ENCODE results near the gene TFPI. TPM values are rescaled to one million over a fixed set of nuclear protein-coding genes. Genes with fewer than 3 reads are reported as not detected.

Gene TFPI
- total RNA-seq (16.1 TPM), polyA plus RNA-seq (33.4 TPM)
- long read RNA-seq, donor 1, result 0 reads
- long read RNA-seq, donor 2, transcript TFPI-201 (8 exons, 3,885 nt), result major isoform, 7 of 7 reads
- long read RNA-seq, donor 2, partial matches to known transcripts, result 0 of 7 reads
- long read RNA-seq, donor 2, other reads (novel, unspliced or antisense), result 0 of 7 reads
- long read RNA-seq, donor 3, partial matches to known transcripts, result 0 of 2 reads
- long read RNA-seq, donor 3, other reads (novel, unspliced or antisense), result 0 of 2 reads
- long read RNA-seq, donor 4, partial matches to known transcripts, result 0 of 1 reads
- long read RNA-seq, donor 4, other reads (novel, unspliced or antisense), result 0 of 1 reads
- long read RNA-seq, donor 5, partial matches to known transcripts, result 0 of 5 reads
- long read RNA-seq, donor 5, other reads (novel, unspliced or antisense), result 0 of 5 reads
- long read RNA-seq, donor 6, transcript TFPI-201 (8 exons, 3,885 nt), result major isoform, 5 of 6 reads
- long read RNA-seq, donor 6, partial matches to known transcripts, result 0 of 6 reads
- long read RNA-seq, donor 6, other reads (novel, unspliced or antisense), result 0 of 6 reads
- long read RNA-seq, donor 7, transcript TFPI-201 (8 exons, 3,885 nt), result major isoform, 5 of 5 reads
- long read RNA-seq, donor 7, partial matches to known transcripts, result 0 of 5 reads
- long read RNA-seq, donor 7, other reads (novel, unspliced or antisense), result 0 of 5 reads
- long read RNA-seq, donor 8, partial matches to known transcripts, result 0 of 7 reads
- long read RNA-seq, donor 8, other reads (novel, unspliced or antisense), result 5 of 7 reads
- long read RNA-seq, donor 9, partial matches to known transcripts, result 0 of 3 reads
- long read RNA-seq, donor 9, other reads (novel, unspliced or antisense), result 0 of 3 reads
- long read RNA-seq, donor 10, partial matches to known transcripts, result 0 of 1 reads
- long read RNA-seq, donor 10, other reads (novel, unspliced or antisense), result 0 of 1 reads

- WGBS, result under 1% methylated on average over 9 of the region's 9 CpGs
- peaks cover 0 to 4% of the 10 kb centered on the region in 2 donors for H3K9me3 ChIP-seq (ENCODE audit: control insufficient read depth in 2 of 2, insufficient read depth in 1 of 2, low read length in 1 of 2)
- DNase-seq (ENCODE audit: low read depth in 6 of 9, low spot score in 9 of 9), result peak in 8 of 9 donors; percentile 13 to 73 (median 36)
- H3K4me3 ChIP-seq (ENCODE audit: low read length in 2 of 2), result peak within 1 kb of the TSS; percentile 49 to 61
- peak within 1 kb of the TSS in 1 of 2 donors; percentile 73 for H3K27ac ChIP-seq (ENCODE audit: low read depth in 1 of 2, low read length in 1 of 2)
- H3K27me3 ChIP-seq (ENCODE audit: control insufficient read depth in 2 of 2, insufficient read depth in 1 of 2, low read length in 1 of 2), result no peaks in the 10 kb centered on the region
- no peaks in the 10 kb centered on the region for H3K4me1 ChIP-seq (ENCODE audit: control insufficient read depth in 2 of 2, insufficient read depth in 2 of 2, low read length in 2 of 2)
- H3K36me3 ChIP-seq (ENCODE audit: control insufficient read depth in 2 of 2, insufficient read depth in 2 of 2, low read length in 1 of 2), result no peaks in the 10 kb centered on the region
Measured at GRCh38 chr2:187554011-187554703, at the start of gene TFPI. Gene TFPI (minus strand): TSS chr2:187554435. CDS start chr2:187503768, 50,667 bp downstream.

DNA sequence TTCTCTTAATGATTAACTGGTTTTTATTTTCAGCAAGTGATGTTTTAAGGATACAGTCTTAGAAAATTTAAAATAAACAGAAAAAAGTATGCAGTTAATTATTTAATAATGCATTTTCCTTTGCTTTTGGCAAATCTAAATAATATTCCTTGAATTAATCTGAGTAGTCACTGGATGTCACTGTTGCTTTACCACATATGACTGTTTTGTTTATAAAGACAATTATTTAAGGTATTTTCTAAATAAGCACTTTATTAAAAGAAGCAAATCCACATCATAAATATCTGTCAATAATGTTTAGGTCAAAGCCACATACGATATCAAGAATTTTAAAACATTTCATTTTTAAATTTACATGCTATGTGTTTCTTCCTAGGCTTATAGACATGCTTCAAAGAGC is 40.6 kb upstream of the TFPI start:
- Histone ChIP-seq H3K4me3 (ENCODE audit: low read length in 2 of 2) (no peak overlapping the region), H3K27me3 (ENCODE audit: control insufficient read depth in 2 of 2, insufficient read depth in 1 of 2, low read length in 1 of 2) (no peaks in the 10 kb centered on the region), H3K9me3 (ENCODE audit: control insufficient read depth in 2 of 2, insufficient read depth in 1 of 2, low read length in 1 of 2) (no peaks in the 10 kb centered on the region), H3K36me3 (ENCODE audit: control insufficient read depth in 2 of 2, insufficient read depth in 2 of 2, low read length in 1 of 2) (no peaks in the 10 kb centered on the region), H3K27ac (ENCODE audit: low read depth in 1 of 2, low read length in 1 of 2) (no peak overlapping the region), H3K4me1 (ENCODE audit: control insufficient read depth in 2 of 2, insufficient read depth in 2 of 2, low read length in 2 of 2) (no peaks in the 10 kb centered on the region)
- DNase-seq (ENCODE audit: low read depth in 6 of 9, low spot score in 9 of 9), result no peak
- WGBS, result 92% methylated on average over 1 of the region's 1 CpG

DNA sequence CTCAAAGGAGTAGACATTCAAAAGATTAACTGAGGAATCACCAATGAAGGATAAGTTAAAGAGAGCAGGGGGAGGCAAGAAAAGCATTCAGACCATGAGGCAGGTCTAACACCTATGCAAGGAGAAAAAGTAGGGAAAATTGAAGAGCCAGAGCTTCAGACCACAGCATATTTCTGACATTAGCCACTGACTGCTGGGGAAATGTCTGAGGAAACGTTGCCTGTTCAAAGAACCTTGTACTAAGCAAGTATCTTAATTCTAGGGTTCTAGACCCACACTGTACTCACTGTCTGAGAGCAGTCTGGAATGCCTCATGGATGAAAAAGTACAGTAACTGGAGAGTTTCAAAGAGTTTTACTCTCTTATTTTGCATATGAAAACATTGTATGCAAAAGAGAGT is 39.5 kb upstream of the TFPI start:
- Histone ChIP-seq H3K4me3 (ENCODE audit: low read length in 2 of 2) (no peak overlapping the region), H3K36me3 (ENCODE audit: control insufficient read depth in 2 of 2, insufficient read depth in 2 of 2, low read length in 1 of 2) (no peaks in the 10 kb centered on the region), H3K27me3 (ENCODE audit: control insufficient read depth in 2 of 2, insufficient read depth in 1 of 2, low read length in 1 of 2) (no peaks in the 10 kb centered on the region), H3K4me1 (ENCODE audit: control insufficient read depth in 2 of 2, insufficient read depth in 2 of 2, low read length in 2 of 2) (no peaks in the 10 kb centered on the region), H3K9me3 (ENCODE audit: control insufficient read depth in 2 of 2, insufficient read depth in 1 of 2, low read length in 1 of 2) (no peaks in the 10 kb centered on the region), H3K27ac (ENCODE audit: low read depth in 1 of 2, low read length in 1 of 2) (no peak overlapping the region)
- 90% methylated on average over 1 of the region's 1 CpG for WGBS
- no peak for DNase-seq (ENCODE audit: low read depth in 6 of 9, low spot score in 9 of 9)

DNA sequence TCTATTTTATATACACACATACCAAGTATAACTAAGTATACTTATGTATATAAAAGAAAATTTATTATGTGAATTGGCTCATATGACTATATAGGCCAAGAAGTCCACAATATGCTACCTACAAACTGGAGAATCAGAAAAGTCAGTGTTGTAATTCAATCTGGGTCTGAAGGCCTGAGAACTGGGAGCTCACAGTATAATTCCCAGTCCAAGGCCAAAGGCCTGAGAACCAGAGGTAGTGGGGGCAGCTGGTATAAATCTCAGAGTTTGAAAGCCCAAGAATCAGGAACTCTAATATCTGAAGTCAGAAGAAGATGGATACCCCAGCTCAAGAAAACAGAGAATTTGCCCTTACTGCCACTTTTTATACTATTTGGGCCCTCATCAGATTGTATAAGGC is 38.9 kb upstream of the TFPI start:
- Histone ChIP-seq H3K4me3 (ENCODE audit: low read length in 2 of 2) (no peak overlapping the region), H3K4me1 (ENCODE audit: control insufficient read depth in 2 of 2, insufficient read depth in 2 of 2, low read length in 2 of 2) (no peaks in the 10 kb centered on the region), H3K27ac (ENCODE audit: low read depth in 1 of 2, low read length in 1 of 2) (no peak overlapping the region), H3K36me3 (ENCODE audit: control insufficient read depth in 2 of 2, insufficient read depth in 2 of 2, low read length in 1 of 2) (no peaks in the 10 kb centered on the region), H3K9me3 (ENCODE audit: control insufficient read depth in 2 of 2, insufficient read depth in 1 of 2, low read length in 1 of 2) (no peaks in the 10 kb centered on the region), H3K27me3 (ENCODE audit: control insufficient read depth in 2 of 2, insufficient read depth in 1 of 2, low read length in 1 of 2) (no peaks in the 10 kb centered on the region)
- DNase-seq (ENCODE audit: low read depth in 6 of 9, low spot score in 9 of 9), result no peak

DNA sequence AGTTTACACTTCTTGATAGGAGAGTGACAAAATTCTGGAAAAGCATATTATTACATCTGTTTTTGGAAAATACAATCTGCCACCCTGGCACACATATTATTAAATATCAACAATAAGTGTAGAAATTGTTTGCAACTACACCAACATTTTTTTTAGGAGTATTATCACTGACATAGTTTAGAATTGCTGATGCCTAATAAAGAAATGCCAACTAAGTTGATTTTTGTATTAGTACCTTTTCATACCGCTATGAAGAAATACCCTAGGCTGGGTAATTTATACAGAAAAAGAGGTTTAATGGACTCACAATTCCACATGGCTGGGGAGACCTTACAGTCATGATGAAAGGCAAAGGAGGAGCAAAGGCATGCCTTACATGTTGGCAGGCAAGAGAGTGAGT is 35.9 kb upstream of the TFPI start:
- no peak overlapping the region for H3K4me3 ChIP-seq (ENCODE audit: low read length in 2 of 2)
- no peak for DNase-seq (ENCODE audit: low read depth in 6 of 9, low spot score in 9 of 9)

DNA sequence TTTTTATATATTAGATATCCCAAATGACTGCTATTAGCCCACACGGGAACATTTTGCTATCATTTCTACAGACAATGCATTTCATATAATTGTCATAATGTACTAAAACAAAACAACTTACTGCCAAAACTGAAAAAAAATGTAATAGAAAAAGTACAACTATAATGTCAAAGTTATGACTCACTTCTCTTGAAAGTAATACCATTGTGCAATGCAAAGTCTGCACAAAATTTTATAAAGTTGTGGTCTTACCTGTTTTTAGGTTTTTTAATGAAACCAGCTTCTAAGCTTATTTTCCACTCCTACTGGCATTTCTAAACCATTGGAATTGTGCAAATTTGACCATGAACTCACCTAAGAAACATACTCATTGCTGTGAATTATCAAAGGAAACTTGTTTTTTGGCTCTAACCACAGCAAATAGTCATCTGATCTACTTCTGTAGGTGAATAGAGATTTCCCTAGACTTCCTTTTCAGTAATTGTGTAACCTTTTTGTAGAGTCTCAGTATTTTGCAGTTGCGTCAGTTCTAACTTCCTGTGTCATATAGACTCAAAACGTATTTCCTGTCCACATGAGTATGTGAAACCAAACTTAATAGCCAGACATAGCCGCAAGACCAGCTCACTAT is 31.9 kb upstream of the TFPI start:
- Histone ChIP-seq H3K9me3 (ENCODE audit: control insufficient read depth in 2 of 2, insufficient read depth in 1 of 2, low read length in 1 of 2) (no peaks in the 10 kb centered on the region), H3K27ac (ENCODE audit: low read depth in 1 of 2, low read length in 1 of 2) (peak overlapping the region in 1 of 2 donors; percentile 34), H3K4me3 (ENCODE audit: low read length in 2 of 2) (no peak overlapping the region), H3K36me3 (ENCODE audit: control insufficient read depth in 2 of 2, insufficient read depth in 2 of 2, low read length in 1 of 2) (no peaks in the 10 kb centered on the region), H3K4me1 (ENCODE audit: control insufficient read depth in 2 of 2, insufficient read depth in 2 of 2, low read length in 2 of 2) (no peaks in the 10 kb centered on the region), H3K27me3 (ENCODE audit: control insufficient read depth in 2 of 2, insufficient read depth in 1 of 2, low read length in 1 of 2) (no peaks in the 10 kb centered on the region)
- peak in 6 of 9 donors; percentile 2 to 42 (median 10) for DNase-seq (ENCODE audit: low read depth in 6 of 9, low spot score in 9 of 9)
- 70% methylated on average over 4 of the region's 4 CpGs for WGBS

More for the DNA sequence above, 35.9 kb upstream of the TFPI start:
- Histone ChIP-seq H3K4me1 (ENCODE audit: control insufficient read depth in 2 of 2, insufficient read depth in 2 of 2, low read length in 2 of 2) (no peaks in the 10 kb centered on the region), H3K27me3 (ENCODE audit: control insufficient read depth in 2 of 2, insufficient read depth in 1 of 2, low read length in 1 of 2) (no peaks in the 10 kb centered on the region), H3K27ac (ENCODE audit: low read depth in 1 of 2, low read length in 1 of 2) (no peak overlapping the region), H3K9me3 (ENCODE audit: control insufficient read depth in 2 of 2, insufficient read depth in 1 of 2, low read length in 1 of 2) (no peaks in the 10 kb centered on the region), H3K36me3 (ENCODE audit: control insufficient read depth in 2 of 2, insufficient read depth in 2 of 2, low read length in 1 of 2) (no peaks in the 10 kb centered on the region)
- 97% methylated on average over 1 of the region's 1 CpG for WGBS

GRCh38 chr2:187581125-187581896 is 27.1 kb upstream of the TFPI start:
- no peak overlapping the region for H3K4me3 ChIP-seq (ENCODE audit: low read length in 2 of 2)
- no peaks in the 10 kb centered on the region for H3K27me3 ChIP-seq (ENCODE audit: control insufficient read depth in 2 of 2, insufficient read depth in 1 of 2, low read length in 1 of 2)
- H3K36me3 ChIP-seq (ENCODE audit: control insufficient read depth in 2 of 2, insufficient read depth in 2 of 2, low read length in 1 of 2), result no peaks in the 10 kb centered on the region
- peak in 6 of 9 donors; percentile 4 to 56 (median 18) for DNase-seq (ENCODE audit: low read depth in 6 of 9, low spot score in 9 of 9)
- H3K9me3 ChIP-seq (ENCODE audit: control insufficient read depth in 2 of 2, insufficient read depth in 1 of 2, low read length in 1 of 2), result no peaks in the 10 kb centered on the region
- no peaks in the 10 kb centered on the region for H3K4me1 ChIP-seq (ENCODE audit: control insufficient read depth in 2 of 2, insufficient read depth in 2 of 2, low read length in 2 of 2)
- H3K27ac ChIP-seq (ENCODE audit: low read depth in 1 of 2, low read length in 1 of 2), result no peak overlapping the region
- WGBS, result 12% methylated on average over 4 of the region's 4 CpGs
